H1 (cell line): ENCODE results near the gene PARG. TPM values are rescaled to one million over a fixed set of nuclear protein-coding genes. Genes with fewer than 3 reads are reported as not detected.
"Not testable (repeated sequence)": the region's sequence is repeated elsewhere in the genome, so short reads cannot be mapped to it uniquely, and the experiment has no call there.

Experiments used
- CTCF ChIA-PET: fragments of 300-600 bp; sonication (Branson Sonifier 250); formaldehyde crosslinking; loops from one replicate; lab custom pipeline; 2021; ENCODE audit not compliant: partially characterized antibody; lab: Charles Lee
- POLR2A ChIA-PET: fragments of 300-600 bp; sonication (Branson Sonifier 250); formaldehyde crosslinking; loops from one replicate; lab custom pipeline; 2021; ENCODE audit warnings: inconsistent platforms; ENCODE audit not compliant: partially characterized antibody; lab: Charles Lee
- DNase-seq, 2 experiments: peaks; one replicate each; pipeline versions ENCODE4 v3.0.0 to v3.0.0-alpha.2; 2010 to 2022; ENCODE audit warnings: low spot score in 2 of 2, low read depth in 1 of 2, mixed read lengths in 1 of 2
- FAIRE-seq: peaks from 2 replicates; lab custom pipeline; 2011; peaks lifted over from hg19 to GRCh38; lab: Jason Lieb, UNC
- H2AFZ ChIP-seq: 2 replicates; pipeline ENCODE4 v1.8.1; 2012; ENCODE audit warnings: low read length, inconsistent platforms
- H2AK5ac ChIP-seq: 2 replicates; pipeline ENCODE4 v1.6.1; 2013; ENCODE audit warnings: low read depth, low read length
- H2BK120ac ChIP-seq: replicated peaks from 2 replicates; pipeline ENCODE3; 2013; ENCODE audit warnings: low read depth, low read length, inconsistent platforms
- H2BK12ac ChIP-seq: 2 replicates; pipeline ENCODE4 v1.6.1; 2013; ENCODE audit warnings: low read depth, low read length
- H2BK15ac ChIP-seq: 2 replicates; pipeline ENCODE4 v1.6.1; 2013; ENCODE audit warnings: low read length
- H2BK20ac ChIP-seq: 2 replicates; pipeline ENCODE4 v1.6.1; 2013; ENCODE audit warnings: low read length
- H2BK5ac ChIP-seq: 2 replicates; pipeline ENCODE4 v1.6.1; 2013; ENCODE audit warnings: low read depth, low read length
- H3K14ac ChIP-seq: 2 replicates; pipeline ENCODE4 v1.6.1; 2013; ENCODE audit warnings: inconsistent platforms; ENCODE audit not compliant: insufficient read length
- H3K18ac ChIP-seq: 2 replicates; pipeline ENCODE4 v1.6.1; 2013; ENCODE audit warnings: low read length; ENCODE audit errors: extremely low read depth
- H3K23ac ChIP-seq: 2 replicates; pipeline ENCODE4 v1.6.1; 2013; ENCODE audit warnings: inconsistent platforms; ENCODE audit not compliant: insufficient read length
- H3K23me2 ChIP-seq: 2 replicates; pipeline ENCODE4 v1.6.1; 2013; ENCODE audit warnings: low read depth, low read length
- H3K27ac ChIP-seq: 2 replicates; pipeline ENCODE4 v1.6.1; 2011; ENCODE audit warnings: low read depth, low read length, inconsistent platforms
- H3K27me3 ChIP-seq, 4 experiments: replicated peaks in 1 of 4; 1 replicate in 1 of 4; 2 replicates in 3 of 4; pipeline versions ENCODE4 v1.6.1 to v1.8.1; 2011 to 2013; ENCODE audit warnings: low read length in 3 of 4, mild to moderate bottlenecking in 3 of 4, inconsistent platforms in 2 of 4, mixed read lengths in 2 of 4, moderate library complexity in 1 of 4; ENCODE audit not compliant: control insufficient read depth in 3 of 4, insufficient read depth in 3 of 4; ENCODE audit errors: extremely low read depth in 1 of 4
- H3K36me3 ChIP-seq, 4 experiments: 2 replicates each; pipeline versions ENCODE4 v1.6.1 to v1.8.1; 2011 to 2013; ENCODE audit warnings: mild to moderate bottlenecking in 4 of 4, low read length in 3 of 4, moderate library complexity in 2 of 4, control low read depth in 1 of 4, inconsistent platforms in 1 of 4; ENCODE audit not compliant: insufficient read depth in 4 of 4, control insufficient read depth in 2 of 4
- H3K4ac ChIP-seq: replicated peaks from 2 replicates; pipeline ENCODE3; 2013; ENCODE audit warnings: low read length, low read depth, mixed read lengths, inconsistent platforms; ENCODE audit not compliant: insufficient read length
- H3K4me1 ChIP-seq, 4 experiments: replicated peaks in 1 of 4; 1 replicate in 1 of 4; 2 replicates in 3 of 4; pipeline versions ENCODE4 v1.6.1 to v1.8.1; 2011 to 2013; ENCODE audit warnings: low read length in 3 of 4, inconsistent platforms in 2 of 4, mixed read lengths in 1 of 4; ENCODE audit not compliant: insufficient read depth in 4 of 4, control insufficient read depth in 3 of 4
- H3K4me2 ChIP-seq, 2 experiments: 2 replicates each; pipeline versions ENCODE4 v1.6.1 to v1.8.1; 2011 to 2013; ENCODE audit warnings: low read depth in 2 of 2, low read length in 2 of 2, control low read depth in 1 of 2, inconsistent platforms in 1 of 2, mild to moderate bottlenecking in 1 of 2; ENCODE audit not compliant: insufficient read depth in 1 of 2
- H3K4me3 ChIP-seq, 4 experiments: fragments of 200-600, 300-600 bp in 1 of 4; sonication (generic), shearing (Covaris generic), sonication (Bioruptor Twin) in 1 of 4; 2 replicates each; pipeline versions ENCODE4 v1.5.1 to v1.8.1; 2011 to 2016; ENCODE audit warnings: low read length in 4 of 4, low read depth in 3 of 4, control low read depth in 2 of 4, inconsistent platforms in 2 of 4, mild to moderate bottlenecking in 2 of 4, mixed read lengths in 1 of 4, moderate library complexity in 1 of 4; ENCODE audit not compliant: insufficient read depth in 2 of 4; ENCODE audit errors: extremely low read depth in 1 of 4
- H3K56ac ChIP-seq: replicated peaks from 2 replicates; pipeline ENCODE3; 2013; ENCODE audit warnings: low read depth, mild to moderate bottlenecking, mixed read lengths, low read length, inconsistent platforms; ENCODE audit not compliant: insufficient read length
- H3K79me1 ChIP-seq: 2 replicates; pipeline ENCODE4 v1.6.1; 2013; ENCODE audit warnings: low read depth, low read length, control low read depth
- H3K79me2 ChIP-seq, 2 experiments: 2 replicates each; pipeline versions ENCODE4 v1.6.1 to v1.8.1; 2012 to 2013; ENCODE audit warnings: low read length in 2 of 2, mild to moderate bottlenecking in 2 of 2, inconsistent platforms in 1 of 2; ENCODE audit not compliant: insufficient read depth in 2 of 2, control insufficient read depth in 1 of 2
- H3K9ac ChIP-seq, 4 experiments: replicated peaks in 1 of 4; 1 replicate in 1 of 4; 2 replicates in 3 of 4; pipeline versions ENCODE4 v1.6.1 to v1.8.1; 2011 to 2013; ENCODE audit warnings: low read depth in 3 of 4, low read length in 3 of 4, control low read depth in 2 of 4, mild to moderate bottlenecking in 2 of 4, moderate library complexity in 2 of 4, inconsistent platforms in 1 of 4; ENCODE audit errors: extremely low read depth in 1 of 4
- H3K9me3 ChIP-seq, 2 experiments: 2 replicates each; pipeline versions ENCODE4 v1.6.1 to v1.8.1; 2012 to 2013; ENCODE audit warnings: mild to moderate bottlenecking in 2 of 2, moderate library complexity in 2 of 2, control low read depth in 1 of 2, inconsistent platforms in 1 of 2, low read depth in 1 of 2, low read length in 1 of 2, mixed read lengths in 1 of 2; ENCODE audit not compliant: insufficient read depth in 2 of 2
- H4K20me1 ChIP-seq, 2 experiments: replicated peaks in 1 of 2; 2 replicates each; pipeline versions ENCODE3 to v1.8.1; 2011 to 2013; ENCODE audit warnings: inconsistent platforms in 2 of 2, low read length in 2 of 2, mild to moderate bottlenecking in 1 of 2; ENCODE audit not compliant: insufficient read depth in 2 of 2, control insufficient read depth in 1 of 2
- H4K5ac ChIP-seq: 2 replicates; pipeline ENCODE4 v1.6.1; 2013; ENCODE audit warnings: low read length, low read depth, mixed read lengths, inconsistent platforms; ENCODE audit not compliant: insufficient read length
- H4K8ac ChIP-seq: 2 replicates; pipeline ENCODE4 v1.8.0; 2013; ENCODE audit warnings: mild to moderate bottlenecking, moderate library complexity, low read length, inconsistent platforms; ENCODE audit not compliant: insufficient read depth; ENCODE audit errors: extremely low read depth
- H4K91ac ChIP-seq: replicated peaks from 2 replicates; pipeline ENCODE3; 2013; ENCODE audit warnings: low read length, mixed read lengths, inconsistent platforms; ENCODE audit not compliant: insufficient read length
- WGBS, 2 experiments: shearing (Covaris generic) in 1 of 2; methylation state at CpG; one replicate each; pipeline versions ENCODE4 v1.1.6 to v1.1.7; 2013 to 2015; ENCODE audit warnings: low lambda C conversion rate in 2 of 2, mixed read lengths in 2 of 2, inconsistent platforms in 1 of 2, low coverage in 1 of 2, missing lambda C conversion rate in 1 of 2; ENCODE audit not compliant: insufficient replicate concordance in 2 of 2, insufficient coverage in 1 of 2, insufficient read length in 1 of 2; ENCODE audit errors: extremely low coverage in 1 of 2, missing lambda C conversion rate in 1 of 2; 5-methylcytosine and 5-hydroxymethylcytosine counted together
- polyA plus RNA-seq, 7 experiments: library from polyadenylated mRNA; depleted of rRNA in 3 of 7; stranded (reverse) in 5 of 7; unstranded in 2 of 7; fragments of >200 nt in 5 of 7; fragments of 200-250 nt in 2 of 7; gene quantifications; 1 replicate in 5 of 7; 2 replicates in 1 of 7; 4 replicates in 1 of 7; pipeline versions ENCODE4 v1.2.1 to v1.2.3, GENCODE V29; 2011 to 2013; ENCODE audit warnings: missing spikeins in 2 of 7, mixed read lengths in 2 of 7
- total RNA-seq: library from RNA; stranded (reverse); fragmentation: NEBNext Ultra II Directional; extraction: Animal tissue kit (Norgen Biotek cat#: 25700); gene quantifications from 2 replicates; pipeline ENCODE4 v1.2.1, GENCODE V29; 2021

PARG gene
- total and polyA plus RNA-seq, 2 of the 8 experiments (the other 6 are each of a cell fraction or from before 2014, with no cell fraction given): 13.3 to 56.2 TPM

DNA sequence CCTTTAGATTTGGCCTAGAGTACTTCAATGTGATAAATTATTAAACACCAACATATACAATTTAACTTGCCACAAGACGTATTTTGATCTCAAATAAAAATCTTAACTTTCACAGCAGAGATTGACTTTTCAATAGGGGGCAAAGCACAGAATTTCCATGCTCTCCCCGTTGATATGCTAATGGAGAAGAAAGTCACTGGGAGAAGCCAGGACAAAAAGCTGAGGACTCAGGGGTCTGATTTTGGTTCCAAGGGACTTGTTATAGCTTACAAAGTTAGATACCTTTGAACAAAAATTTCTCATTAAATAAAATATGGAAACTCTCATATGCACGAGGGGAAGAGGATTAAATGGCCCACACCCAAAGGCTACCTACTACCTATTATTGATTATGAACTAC lies 59.5 kb downstream of the PARG start:
- H3K9ac ChIP-seq, H3K18ac ChIP-seq, CTCF ChIA-PET, H3K79me1 ChIP-seq, DNase-seq, H2BK5ac ChIP-seq, H3K14ac ChIP-seq, POLR2A ChIA-PET, FAIRE-seq, H3K4me3 ChIP-seq, H3K36me3 ChIP-seq, H4K8ac ChIP-seq, H2BK12ac ChIP-seq, H3K9me3 ChIP-seq, H2BK15ac ChIP-seq, H2AFZ ChIP-seq, H3K4me2 ChIP-seq, H3K23ac ChIP-seq, H3K4me1 ChIP-seq, H4K5ac ChIP-seq, H2BK20ac ChIP-seq, H3K56ac ChIP-seq, H3K27me3 ChIP-seq, H4K91ac ChIP-seq, H2AK5ac ChIP-seq, H2BK120ac ChIP-seq, H3K4ac ChIP-seq, H3K79me2 ChIP-seq, H3K27ac ChIP-seq, H4K20me1 ChIP-seq, H3K23me2 ChIP-seq: not testable (repeated sequence)
- WGBS, 2 experiments: 35% methylated on average over 1 of the region's 3 CpGs; no CpG with 5 or more reads in 1 of the 2 experiments

DNA sequence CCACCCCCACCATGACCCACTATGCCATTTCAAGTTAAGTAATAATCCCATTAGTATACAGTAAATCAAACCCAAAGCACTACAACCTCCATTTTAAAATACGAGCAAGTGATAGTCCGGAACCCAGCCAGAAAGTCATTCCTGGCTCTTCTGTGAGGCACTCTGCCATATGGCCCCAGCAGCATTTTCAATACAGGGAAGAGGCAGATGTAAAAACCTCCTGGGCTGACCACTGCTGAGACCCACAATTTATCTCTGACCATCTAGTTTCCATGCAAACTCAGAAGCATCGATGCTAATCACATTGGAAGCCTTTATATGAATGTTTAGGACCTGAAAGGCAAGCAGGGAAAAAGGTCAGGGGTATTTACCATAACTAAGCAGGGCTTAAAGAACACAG lies 69.1 kb downstream of the PARG start:
- H3K79me1 ChIP-seq, CTCF ChIA-PET: not testable (repeated sequence)

More for the DNA sequence above, 69.1 kb downstream of the PARG start:
- H3K9me3 ChIP-seq, H2BK120ac ChIP-seq, H2BK20ac ChIP-seq, H2BK15ac ChIP-seq, POLR2A ChIA-PET, H2BK5ac ChIP-seq, H4K91ac ChIP-seq, H3K4me1 ChIP-seq, H3K14ac ChIP-seq, DNase-seq, H4K5ac ChIP-seq, H3K79me2 ChIP-seq, H3K56ac ChIP-seq, FAIRE-seq, H2BK12ac ChIP-seq, H3K23ac ChIP-seq, H3K18ac ChIP-seq, H2AFZ ChIP-seq, H3K4me3 ChIP-seq, H4K8ac ChIP-seq, H3K4ac ChIP-seq, H2AK5ac ChIP-seq, H3K4me2 ChIP-seq, H3K27ac ChIP-seq, H3K23me2 ChIP-seq, H3K27me3 ChIP-seq, H3K9ac ChIP-seq, H4K20me1 ChIP-seq, H3K36me3 ChIP-seq: not testable (repeated sequence)
- no CpG with 5 or more reads among the region's 3 CpGs for WGBS, 2 experiments
